Colonic mucosa (tissue), 4 donors: ENCODE data around the gene KDM7A. TPM values are rescaled to one million over a fixed set of nuclear protein-coding genes. Genes with fewer than 3 reads are reported as not detected.

Experiments
- DNase-seq: peaks from one replicate; pipeline ENCODE4 v3.0.0-alpha.2; 2020
- H3K27ac ChIP-seq: fragments of 200-600 bp; one replicate; pipeline ENCODE4 v1.8.0; 2021
- H3K27me3 ChIP-seq: fragments of 200-600 bp; one replicate; pipeline ENCODE4 v1.8.0; 2021
- H3K36me3 ChIP-seq: fragments of 200-600 bp; one replicate; pipeline ENCODE4 v1.8.0; 2021
- H3K4me1 ChIP-seq: fragments of 200-600 bp; one replicate; pipeline ENCODE4 v1.8.0; 2021; ENCODE audit warnings: mild to moderate bottlenecking
- H3K4me3 ChIP-seq: fragments of 200-600 bp; one replicate; pipeline ENCODE4 v1.8.0; 2021
- H3K9ac ChIP-seq, 2 donors: one replicate each; pipeline ENCODE4 v1.7.0; 2013; ENCODE audit warnings: control low read depth in 2 of 2, low read depth in 2 of 2, low read length in 2 of 2
- H3K9me3 ChIP-seq: fragments of 200-600 bp; one replicate; pipeline ENCODE4 v1.8.0; 2021
- CTCF ChIP-seq: fragments of 200-600 bp; IDR thresholded peaks from one replicate; pipeline ENCODE4 v1.8.0; 2022; ENCODE audit warnings: antibody characterized with exemption, mild to moderate bottlenecking
- intact Hi-C: fragments of 100-400 bp; cut with DNase I; formaldehyde crosslinking; loops from one replicate; pipeline ENCODE4 v1.14.1; 2022
- total RNA-seq, 2 donors: library from RNA; stranded (reverse); fragmentation: NEBNext Ultra II Directional in 1 of 2; extraction: Animal tissue kit (Norgen Biotek cat#: 25700) in 1 of 2; gene quantifications; one replicate each; pipeline ENCODE4 v1.2.1, GENCODE V29; 2021
- donor health status: healthy.
- donor health status: DM: no; HTN: no; CAD: no.
- donor health status: DM: no; HTN: no; CAD: no.

The KDM7A gene
- total RNA-seq, 2 donors from 2014 or later, result 14.7 to 37.5 TPM

GRCh38 chr7:140093375-140093774 lies 83.4 kb downstream of the KDM7A start:
- DNase-seq, result no peak
- H3K27me3 ChIP-seq, result no peaks in the 10 kb centered on the region
- no peaks in the 10 kb centered on the region for H3K4me1 ChIP-seq
- TF ChIP-seq CTCF, result no peak
- H3K36me3 ChIP-seq, result peaks cover 36% of the 10 kb centered on the region
- H3K9me3 ChIP-seq, result no peaks in the 10 kb centered on the region
- intact Hi-C loops, result no loop called here
- H3K27ac ChIP-seq, result no peak overlapping the region
- no peak overlapping the region for H3K4me3 ChIP-seq
- no peak overlapping the region for H3K9ac ChIP-seq

GRCh38 chr7:140085447-140085846 lies 91.3 kb downstream of the KDM7A start:
- no peaks in the 10 kb centered on the region for H3K27me3 ChIP-seq
- intact Hi-C loops, result no loop called here
- no peak overlapping the region for H3K9ac ChIP-seq
- H3K27ac ChIP-seq, result no peak overlapping the region
- H3K9me3 ChIP-seq, result no peaks in the 10 kb centered on the region
- no peak overlapping the region for H3K4me3 ChIP-seq
- H3K36me3 ChIP-seq, result no peaks in the 10 kb centered on the region
- no peak for TF ChIP-seq CTCF
- H3K4me1 ChIP-seq, result no peaks in the 10 kb centered on the region
- no peak for DNase-seq

GRCh38 chr7:140084972-140085371 lies 91.8 kb downstream of the KDM7A start:
- Histone ChIP-seq H3K4me3 (no peak overlapping the region), H3K9me3 (no peaks in the 10 kb centered on the region), H3K27me3 (no peaks in the 10 kb centered on the region), H3K27ac (no peak overlapping the region), H3K4me1 (no peaks in the 10 kb centered on the region), H3K36me3 (no peaks in the 10 kb centered on the region), H3K9ac (no peak overlapping the region)
- TF ChIP-seq CTCF, result no peak
- DNase-seq, result no peak
- intact Hi-C loops, result no loop called here

GRCh38 chr7:140084142-140084655 lies 92.6 kb downstream of the KDM7A start:
- TF ChIP-seq CTCF, result no peak
- H3K4me3 ChIP-seq, result no peak overlapping the region

GRCh38 chr7:140082770-140083169 lies 94.0 kb downstream of the KDM7A start:
- Histone ChIP-seq H3K36me3 (no peaks in the 10 kb centered on the region), H3K9ac (no peak overlapping the region), H3K9me3 (no peaks in the 10 kb centered on the region), H3K4me1 (no peaks in the 10 kb centered on the region), H3K4me3 (no peak overlapping the region), H3K27me3 (no peaks in the 10 kb centered on the region), H3K27ac (no peak overlapping the region)
- intact Hi-C loops, result no loop called here
- no peak for TF ChIP-seq CTCF
- no peak for DNase-seq

More at GRCh38 chr7:140084142-140084655, 92.6 kb downstream of the KDM7A start:
- no peak for DNase-seq
- no peaks in the 10 kb centered on the region for H3K4me1 ChIP-seq
- no peak overlapping the region for H3K9ac ChIP-seq
- intact Hi-C loops, result no loop called here
- H3K27ac ChIP-seq, result no peak overlapping the region
- H3K27me3 ChIP-seq, result no peaks in the 10 kb centered on the region
- no peaks in the 10 kb centered on the region for H3K9me3 ChIP-seq
- H3K36me3 ChIP-seq, result no peaks in the 10 kb centered on the region
